AG09319 (cell line): ENCODE measurements around the gene GRM2.
A peak's percentile ranks its signal among the peaks of the same experiment; 100 is the strongest.

ENCODE experiments used
- DNase-seq: peaks from one replicate; pipeline ENCODE4 v3.0.0-alpha.2; 2010; ENCODE audit warnings: low read depth; ENCODE audit errors: extremely low read depth
- CTCF ChIP-seq: IDR thresholded peaks from 2 replicates; pipeline ENCODE4 v1.5.1; 2011; ENCODE audit warnings: low read depth, mild to moderate bottlenecking, inconsistent platforms, low read length, moderate library complexity

GRM2 gene

DNA sequence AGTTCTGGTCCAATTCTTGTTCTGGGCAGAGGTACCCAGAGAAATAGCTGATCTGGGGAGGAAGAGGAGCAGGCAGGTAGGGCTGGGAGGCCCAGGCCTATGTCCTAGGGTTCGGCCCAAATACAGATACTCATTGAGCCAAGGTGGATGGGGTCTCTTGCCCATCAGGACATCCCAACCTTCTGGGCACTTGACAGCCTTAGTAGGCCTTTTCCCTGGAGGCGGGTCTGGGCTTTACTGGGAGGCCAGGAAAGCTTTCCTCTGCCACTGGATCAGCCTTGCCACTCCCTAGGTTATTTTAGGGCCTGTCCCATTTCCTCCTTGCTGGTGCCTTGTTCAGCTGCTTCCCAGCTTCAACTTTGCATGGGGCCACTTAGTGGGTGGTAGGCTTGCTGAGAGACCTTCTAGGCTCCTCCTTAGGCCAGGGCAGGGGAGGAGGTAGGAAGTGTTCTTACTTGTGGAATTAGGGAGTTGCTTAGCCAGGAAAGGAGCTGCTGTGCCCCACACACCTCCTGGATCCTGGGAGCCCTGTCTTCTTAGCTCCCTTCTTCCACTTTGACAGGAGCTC lies 26.1 kb upstream of the GRM2 start:
- no peak for TF ChIP-seq CTCF
- no peak for DNase-seq

GRCh38 chr3:51681453-51681852 lies 25.4 kb upstream of the GRM2 start:
- no peak for TF ChIP-seq CTCF
- DNase-seq = no peak

DNA sequence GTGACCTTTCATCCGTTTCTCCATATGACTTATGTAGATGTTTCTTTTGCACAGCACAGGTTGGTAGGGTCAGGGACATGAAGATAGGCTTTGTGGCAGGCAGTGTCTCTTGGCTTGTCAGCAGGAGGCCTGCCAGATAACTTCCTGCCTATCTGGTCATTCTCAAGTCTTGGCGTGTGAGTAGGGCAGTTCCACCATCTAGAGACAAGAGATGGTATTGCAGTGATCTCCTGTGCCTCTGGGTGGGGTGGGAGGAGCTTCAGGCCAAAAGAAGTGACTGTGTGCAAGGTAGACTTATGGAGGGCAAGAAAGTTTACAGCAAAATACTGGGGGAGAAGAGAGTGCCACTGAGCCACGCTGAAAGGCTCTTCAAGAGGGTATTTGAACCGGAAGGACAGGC lies 24.8 kb upstream of the GRM2 start:
- TF ChIP-seq CTCF = peak; percentile 82
- DNase-seq = peak; percentile 64

GRCh38 chr3:51682526-51682925 lies 24.3 kb upstream of the GRM2 start:
- no peak for TF ChIP-seq CTCF
- no peak for DNase-seq

DNA sequence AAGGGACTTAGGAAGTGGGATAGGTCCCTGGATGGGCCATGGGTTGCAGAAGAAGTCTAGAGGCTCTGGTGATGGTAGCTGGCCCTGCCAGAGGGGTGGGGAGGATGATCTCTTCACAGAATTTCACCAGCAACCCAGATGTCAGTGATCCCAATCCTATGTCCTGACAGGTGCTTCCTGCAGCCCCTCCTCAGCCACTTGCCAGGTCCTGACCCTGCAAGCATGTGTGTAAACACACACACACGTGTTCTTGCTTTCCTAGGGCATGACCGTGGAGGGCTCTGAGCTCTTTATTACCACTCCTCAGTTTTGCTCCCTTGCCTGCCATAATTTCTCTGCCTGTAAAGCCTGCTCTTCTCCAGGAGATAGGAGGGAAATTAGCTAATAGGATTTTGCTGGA lies 23.3 kb upstream of the GRM2 start:
- TF ChIP-seq CTCF = no peak
- DNase-seq = no peak

DNA sequence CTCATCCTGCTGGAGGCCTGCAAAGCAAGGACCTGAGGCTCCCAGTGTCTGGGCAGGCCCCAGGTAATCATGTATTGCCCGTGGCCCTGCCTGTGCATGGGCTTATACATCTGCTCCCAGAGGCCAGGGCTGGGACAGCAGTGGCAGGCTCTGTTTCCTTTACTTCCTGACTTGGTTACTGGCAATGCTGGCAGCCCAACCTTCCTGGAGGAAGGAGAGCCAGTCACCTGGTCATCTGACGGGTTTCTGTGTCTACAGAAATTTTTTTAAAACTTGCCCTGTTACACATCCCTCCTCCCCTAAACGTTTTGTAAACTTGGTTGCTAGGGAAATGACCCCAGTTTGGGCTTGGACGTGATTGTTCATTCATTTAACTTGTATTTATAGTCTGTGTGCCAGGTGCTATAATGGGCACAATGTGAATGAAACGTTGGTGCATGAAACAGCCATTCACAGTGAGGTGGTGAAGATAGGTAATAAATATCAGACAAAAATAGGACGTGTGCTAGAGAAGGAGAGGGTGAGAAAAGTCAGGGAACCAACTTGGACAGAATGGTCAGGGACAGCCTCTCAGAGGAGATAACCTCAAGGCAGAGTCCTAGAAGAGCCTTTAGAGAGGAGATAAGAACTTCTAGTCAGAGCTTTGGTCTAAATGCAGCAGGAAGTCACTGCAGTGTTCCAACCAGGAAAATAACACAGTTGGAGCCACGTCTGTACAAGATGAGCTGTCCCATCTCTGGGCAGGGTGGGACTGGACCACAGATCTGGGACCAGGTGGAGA lies 21.7 kb upstream of the GRM2 start:
- DNase-seq = no peak
- TF ChIP-seq CTCF = no peak

DNA sequence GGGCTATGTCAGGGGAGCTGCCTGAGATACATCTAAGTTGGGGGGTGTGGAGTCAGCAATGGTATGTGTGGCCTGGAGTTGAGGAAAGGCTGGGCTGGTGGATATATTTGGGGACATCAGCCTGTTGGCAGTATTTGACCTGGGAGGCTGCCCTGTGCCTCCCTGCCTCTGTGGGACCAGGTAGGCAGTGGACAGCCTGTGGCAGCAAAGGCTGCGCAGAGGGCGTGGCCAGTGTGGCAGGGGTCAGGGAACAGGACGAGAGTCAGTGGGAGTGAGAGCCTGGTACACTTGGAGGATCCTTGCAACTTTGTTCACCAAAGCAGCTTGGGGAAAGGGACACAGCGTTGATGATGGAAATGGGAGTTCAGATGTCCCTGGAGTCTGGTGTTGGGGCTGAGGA lies 20.8 kb upstream of the GRM2 start:
- no peak for DNase-seq
- TF ChIP-seq CTCF = no peak
